ENCODE measurements around the gene LIN52. TPM values are rescaled to one million over a fixed set of nuclear protein-coding genes. Genes with fewer than 3 reads are reported as not detected.

Gene LIN52
- total RNA-seq, 1 donor from 2014 or later = 5.9 TPM

DNA sequence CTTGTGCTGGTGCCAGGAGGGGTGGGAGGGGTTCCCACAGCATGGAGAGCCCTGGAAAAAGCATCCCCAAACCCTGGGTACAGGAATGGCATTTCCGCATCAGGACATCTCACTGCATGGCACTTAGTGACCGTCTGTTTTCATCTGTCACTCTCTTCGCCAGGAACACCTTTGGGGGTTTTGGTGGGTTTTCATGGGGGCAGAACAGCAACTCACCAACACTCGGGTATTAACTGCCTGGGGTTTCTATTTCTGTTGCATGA is 158.0 kb downstream of the LIN52 start:
- H3K4me1 ChIP-seq = peaks cover 30% of the 10 kb centered on the region
- H3K9me3 ChIP-seq = no peaks in the 10 kb centered on the region
- no peak for DNase-seq (ENCODE audit: extremely low spot score in 2 of 2)
- H3K36me3 ChIP-seq = no peaks in the 10 kb centered on the region
- intact Hi-C loops (cut with DNase I) = no loop called here
- no peak overlapping the region for H3K4me3 ChIP-seq
- TF ChIP-seq, protein P1, sequence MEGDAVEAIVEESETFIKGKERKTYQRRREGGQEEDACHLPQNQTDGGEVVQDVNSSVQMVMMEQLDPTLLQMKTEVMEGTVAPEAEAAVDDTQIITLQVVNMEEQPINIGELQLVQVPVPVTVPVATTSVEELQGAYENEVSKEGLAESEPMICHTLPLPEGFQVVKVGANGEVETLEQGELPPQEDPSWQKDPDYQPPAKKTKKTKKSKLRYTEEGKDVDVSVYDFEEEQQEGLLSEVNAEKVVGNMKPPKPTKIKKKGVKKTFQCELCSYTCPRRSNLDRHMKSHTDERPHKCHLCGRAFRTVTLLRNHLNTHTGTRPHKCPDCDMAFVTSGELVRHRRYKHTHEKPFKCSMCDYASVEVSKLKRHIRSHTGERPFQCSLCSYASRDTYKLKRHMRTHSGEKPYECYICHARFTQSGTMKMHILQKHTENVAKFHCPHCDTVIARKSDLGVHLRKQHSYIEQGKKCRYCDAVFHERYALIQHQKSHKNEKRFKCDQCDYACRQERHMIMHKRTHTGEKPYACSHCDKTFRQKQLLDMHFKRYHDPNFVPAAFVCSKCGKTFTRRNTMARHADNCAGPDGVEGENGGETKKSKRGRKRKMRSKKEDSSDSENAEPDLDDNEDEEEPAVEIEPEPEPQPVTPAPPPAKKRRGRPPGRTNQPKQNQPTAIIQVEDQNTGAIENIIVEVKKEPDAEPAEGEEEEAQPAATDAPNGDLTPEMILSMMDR (IDR thresholded peaks at IDR 0.05) = no peak
- TF ChIP-seq POLR2AphosphoS5 (IDR thresholded peaks at IDR 0.05; ENCODE audit: insufficient read depth in 1 of 2, low read depth in 1 of 2) (no peak), POLR2A (IDR thresholded peaks at IDR 0.05) (no peak)
- H3K27ac ChIP-seq = no peak overlapping the region
- peaks cover 28% of the 10 kb centered on the region for H3K27me3 ChIP-seq

DNA sequence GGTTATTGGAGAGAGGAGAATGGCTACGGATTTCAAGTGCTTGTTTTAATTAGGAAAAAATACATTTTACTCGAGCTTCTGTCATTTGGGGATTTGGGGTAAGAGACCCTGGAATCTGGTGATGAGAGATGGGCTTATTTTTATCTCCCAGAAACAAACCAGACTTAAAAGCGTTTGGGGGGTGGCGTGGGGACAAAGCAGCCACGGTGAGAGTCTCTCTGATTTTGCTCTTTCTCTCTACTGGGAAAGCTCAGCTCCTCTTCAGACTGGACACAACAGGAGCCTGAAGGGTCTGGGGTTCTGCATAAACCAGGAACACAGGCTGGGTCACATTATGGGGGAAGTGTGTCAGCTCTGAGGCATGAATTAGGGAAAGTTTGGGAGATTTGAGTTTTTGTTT is 158.3 kb downstream of the LIN52 start:
- H3K36me3 ChIP-seq = no peaks in the 10 kb centered on the region
- H3K4me1 ChIP-seq = peaks cover 30% of the 10 kb centered on the region
- H3K4me3 ChIP-seq = no peak overlapping the region
- H3K27me3 ChIP-seq = peaks cover 28% of the 10 kb centered on the region
- no peak for DNase-seq (ENCODE audit: extremely low spot score in 2 of 2)
- H3K27ac ChIP-seq = no peak overlapping the region
- no peaks in the 10 kb centered on the region for H3K9me3 ChIP-seq
- intact Hi-C loops (cut with DNase I) = no loop called here
- TF ChIP-seq POLR2A (IDR thresholded peaks at IDR 0.05) = no peak
- no peak for TF ChIP-seq POLR2AphosphoS5 (IDR thresholded peaks at IDR 0.05; ENCODE audit: insufficient read depth in 1 of 2, low read depth in 1 of 2)
- TF ChIP-seq, protein P1 (IDR thresholded peaks at IDR 0.05) = no peak

DNA sequence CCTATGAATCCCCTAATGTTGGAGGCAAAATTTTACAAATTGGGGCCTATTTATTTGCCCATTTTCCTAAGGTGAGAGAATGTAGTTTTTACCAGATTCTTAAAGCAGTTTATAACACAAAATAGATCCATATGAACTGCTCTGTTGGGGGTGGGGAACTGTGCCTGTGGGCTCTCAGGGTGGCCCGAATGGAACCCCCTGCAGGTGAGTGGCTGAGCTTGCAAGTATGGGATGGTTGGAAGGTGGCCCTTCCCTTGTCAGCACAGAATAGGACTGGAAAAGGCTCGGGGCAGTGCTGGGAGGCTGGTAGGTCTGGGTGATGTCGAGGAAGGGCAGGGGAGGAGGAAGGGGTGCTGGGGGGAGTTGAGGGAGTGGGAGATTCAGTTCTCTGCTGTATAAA is 159.4 kb downstream of the LIN52 start:
- peaks cover 27% of the 10 kb centered on the region for H3K27me3 ChIP-seq
- intact Hi-C loops (cut with DNase I) = no loop called here

DNA sequence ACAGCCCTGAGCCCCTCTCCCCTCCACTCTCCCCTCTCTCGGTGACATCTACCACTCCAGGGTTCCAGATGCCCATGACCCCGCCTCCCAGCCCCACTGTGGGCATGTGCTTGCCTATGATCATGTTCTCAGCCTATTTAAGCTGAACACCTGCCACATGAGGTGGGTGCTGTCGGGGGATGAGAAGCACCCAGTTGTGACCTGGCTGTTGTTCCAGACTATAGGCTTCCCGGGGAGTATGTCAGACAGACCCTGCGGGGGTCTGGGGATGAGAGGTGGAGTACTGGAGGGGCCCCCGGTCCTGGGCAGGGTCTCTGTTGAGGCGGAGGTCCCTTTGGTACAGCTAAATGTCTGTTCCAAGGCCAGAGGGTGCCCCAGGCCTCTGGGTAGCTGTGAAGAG is 160.5 kb downstream of the LIN52 start:
- Histone ChIP-seq H3K27ac (no peak overlapping the region), H3K27me3 (peaks cover 17% of the 10 kb centered on the region), H3K4me1 (peaks cover 20% of the 10 kb centered on the region), H3K9me3 (no peaks in the 10 kb centered on the region), H3K4me3 (no peak overlapping the region), H3K36me3 (no peaks in the 10 kb centered on the region)
- TF ChIP-seq, protein P1 (IDR thresholded peaks at IDR 0.05) = no peak
- TF ChIP-seq POLR2A (IDR thresholded peaks at IDR 0.05) = no peak
- no peak for TF ChIP-seq POLR2AphosphoS5 (IDR thresholded peaks at IDR 0.05; ENCODE audit: insufficient read depth in 1 of 2, low read depth in 1 of 2)
- intact Hi-C loops (cut with DNase I) = no loop called here
- DNase-seq (ENCODE audit: extremely low spot score in 2 of 2) = no peak

More for the DNA sequence above, 159.4 kb downstream of the LIN52 start:
- Histone ChIP-seq H3K36me3 (no peaks in the 10 kb centered on the region), H3K4me1 (peaks cover 30% of the 10 kb centered on the region), H3K4me3 (no peak overlapping the region), H3K9me3 (no peaks in the 10 kb centered on the region), H3K27ac (no peak overlapping the region)
- TF ChIP-seq POLR2AphosphoS5 (IDR thresholded peaks at IDR 0.05; ENCODE audit: insufficient read depth in 1 of 2, low read depth in 1 of 2) (no peak), POLR2A (IDR thresholded peaks at IDR 0.05) (no peak)
- TF ChIP-seq, protein P1 (IDR thresholded peaks at IDR 0.05) = no peak
- no peak for DNase-seq (ENCODE audit: extremely low spot score in 2 of 2)

DNA sequence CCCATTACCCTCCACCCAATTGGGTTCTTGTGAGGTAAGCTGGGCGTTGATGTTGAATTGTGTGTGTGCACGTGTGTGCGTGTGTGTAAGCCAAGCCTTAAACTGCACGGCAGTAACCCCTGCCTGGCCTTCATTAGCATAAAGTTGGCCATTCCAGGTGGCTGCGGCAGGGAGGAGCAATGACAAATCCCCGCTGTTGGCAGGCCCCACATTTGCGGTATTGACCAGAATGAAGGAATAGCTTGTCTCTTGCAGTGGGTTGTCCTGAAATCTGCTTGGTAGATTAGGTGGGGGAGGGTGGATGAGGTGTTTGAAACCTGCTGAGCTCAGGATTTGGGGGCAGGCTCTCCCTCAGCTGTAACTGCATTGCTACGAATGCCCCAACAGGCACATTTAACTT is 161.8 kb downstream of the LIN52 start:
- Histone ChIP-seq H3K27ac (no peak overlapping the region), H3K27me3 (peaks cover 5% of the 10 kb centered on the region)
- TF ChIP-seq, protein P1 (IDR thresholded peaks at IDR 0.05) = no peak
- TF ChIP-seq POLR2A (IDR thresholded peaks at IDR 0.05) (no peak), POLR2AphosphoS5 (IDR thresholded peaks at IDR 0.05; ENCODE audit: insufficient read depth in 1 of 2, low read depth in 1 of 2) (no peak)

More for the DNA sequence above, 161.8 kb downstream of the LIN52 start:
- H3K4me3 ChIP-seq = no peak overlapping the region
- H3K9me3 ChIP-seq = no peaks in the 10 kb centered on the region
- H3K4me1 ChIP-seq = peaks cover 11% of the 10 kb centered on the region
- intact Hi-C loops (cut with DNase I) = no loop called here
- DNase-seq (ENCODE audit: extremely low spot score in 2 of 2) = no peak
- H3K36me3 ChIP-seq = no peaks in the 10 kb centered on the region
